ENCODE measurements around the gene MYRFL.
A peak's percentile ranks its signal among the peaks of the same experiment; 100 is the strongest.
"Not testable (repeated sequence)": the region's sequence is repeated elsewhere in the genome, so short reads cannot be mapped to it uniquely, and the experiment has no call there.

Gene MYRFL

DNA sequence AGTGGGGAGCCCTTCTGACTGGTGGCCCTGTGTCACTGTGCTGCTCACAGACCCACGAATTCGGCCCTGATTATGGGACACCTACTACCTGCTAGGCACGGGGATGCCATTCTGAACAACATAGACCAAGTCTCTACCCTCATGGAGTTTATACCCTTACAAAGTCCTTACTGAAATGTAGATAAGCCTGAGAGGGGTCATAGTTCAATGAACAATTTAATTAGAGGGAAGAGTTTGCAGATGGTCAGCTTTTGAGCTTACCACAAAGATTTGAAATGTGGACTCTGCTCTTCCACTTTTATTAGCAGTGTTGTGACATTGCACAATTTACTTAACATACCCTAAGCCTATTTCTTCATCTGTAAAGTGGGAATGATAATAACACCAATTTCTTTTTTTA lies 161.1 kb downstream of the MYRFL start:
- DNase-seq: no peak
- TF ChIP-seq POLR2A (IDR thresholded peaks at IDR 0.05; ENCODE audit: low read length) (no peak), GATA1 (IDR thresholded peaks at IDR 0.05; ENCODE audit: low read depth, low read length) (no peak)

DNA sequence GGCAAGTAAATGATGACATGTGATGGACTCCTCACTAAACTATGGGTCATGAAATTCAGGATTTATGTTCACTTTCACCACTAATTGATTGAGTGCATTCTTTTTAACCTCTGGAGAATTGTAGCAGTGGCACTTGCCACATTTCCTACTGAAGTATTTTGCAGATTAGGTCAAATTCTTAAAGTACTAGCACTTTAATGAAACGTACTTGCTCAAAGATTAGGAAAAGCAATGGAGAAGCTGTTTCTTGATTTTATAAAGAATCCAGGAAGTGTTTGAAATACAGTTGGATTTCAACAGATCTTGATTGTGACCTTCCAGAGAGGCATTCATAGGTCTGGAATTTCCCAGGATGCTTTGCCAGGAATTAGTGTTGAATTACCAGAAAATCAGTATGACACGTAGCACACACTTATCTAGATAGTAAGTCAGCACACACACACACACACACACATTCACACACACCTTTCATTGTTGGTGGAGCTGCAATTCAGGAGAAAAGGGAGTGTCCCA lies 162.6 kb downstream of the MYRFL start:
- TF ChIP-seq POLR2A (IDR thresholded peaks at IDR 0.05; ENCODE audit: low read length) (no peak), GATA1 (IDR thresholded peaks at IDR 0.05; ENCODE audit: low read depth, low read length) (no peak)
- DNase-seq: no peak

DNA sequence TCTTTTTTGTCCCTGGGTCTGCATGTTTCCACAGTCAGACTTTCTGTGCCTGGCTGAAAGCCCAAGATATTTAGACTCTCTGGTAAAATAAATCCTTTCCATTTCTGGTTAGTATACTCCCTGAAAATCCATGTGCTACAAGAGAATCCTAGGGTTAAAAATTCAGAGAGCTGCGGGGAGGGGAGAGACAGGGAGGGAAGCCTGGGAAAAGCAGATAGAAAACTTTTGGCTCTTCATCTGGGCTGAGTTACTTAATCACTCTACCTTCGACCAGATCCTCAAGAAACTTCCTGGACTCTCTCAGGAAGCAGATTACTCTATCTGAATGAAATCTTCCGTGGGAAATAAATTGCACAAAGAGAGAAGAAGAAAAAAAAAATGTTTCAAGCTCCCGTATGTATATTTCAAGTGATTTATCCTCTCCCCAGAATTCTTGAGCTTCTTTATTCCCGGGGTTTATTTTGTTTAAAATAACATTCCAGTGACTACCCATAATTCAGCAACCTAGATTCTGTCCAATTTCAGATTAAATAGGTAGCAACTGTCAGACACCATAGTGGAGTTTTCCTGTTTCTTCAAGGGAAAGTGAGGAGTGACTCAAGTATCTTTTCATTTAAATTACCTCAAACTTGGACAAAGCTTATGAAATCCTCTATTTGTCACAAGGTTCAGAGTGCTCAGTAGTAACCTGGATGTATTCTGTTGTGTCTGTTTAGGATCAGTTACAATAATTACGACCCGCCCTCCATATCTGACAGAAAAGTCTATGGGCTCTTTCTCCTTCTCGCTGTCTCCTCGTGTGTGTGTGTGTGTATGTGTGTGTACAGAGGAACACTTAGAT lies 163.7 kb downstream of the MYRFL start:
- TF ChIP-seq GATA1 (IDR thresholded peaks at IDR 0.05; ENCODE audit: low read depth, low read length): no peak
- no peak for TF ChIP-seq POLR2A (IDR thresholded peaks at IDR 0.05; ENCODE audit: low read length)
- DNase-seq: no peak

DNA sequence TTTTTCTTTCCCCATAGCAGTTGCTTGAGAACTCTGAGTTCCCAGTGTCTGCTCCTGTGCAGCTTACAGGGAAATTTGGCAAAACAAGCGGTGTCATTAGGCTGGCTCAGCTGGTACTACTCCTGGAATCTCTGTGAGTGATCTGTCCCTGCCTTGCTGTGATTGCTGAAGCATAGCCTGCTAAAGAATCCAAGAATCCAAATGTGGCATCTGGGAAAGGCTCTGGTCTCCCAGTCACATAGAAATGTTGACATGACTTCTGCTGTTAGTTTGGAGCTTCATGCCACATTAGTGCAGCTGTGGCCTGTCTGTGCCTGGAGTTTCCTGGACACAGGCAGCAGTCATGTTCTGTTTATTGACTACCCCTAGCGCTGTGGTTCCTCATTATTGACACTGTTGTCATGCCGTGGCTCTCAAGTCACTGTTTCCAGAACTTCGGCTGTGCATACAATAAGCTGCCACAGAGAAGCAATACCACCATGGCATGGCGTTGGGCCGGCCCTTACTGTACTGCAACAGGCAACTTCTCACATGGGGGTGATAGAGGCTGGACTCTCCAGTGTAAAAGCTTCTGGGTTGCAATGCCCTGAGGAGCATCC lies 166.8 kb downstream of the MYRFL start:
- TF ChIP-seq POLR2A (IDR thresholded peaks at IDR 0.05; ENCODE audit: low read length) (no peak), GATA1 (IDR thresholded peaks at IDR 0.05; ENCODE audit: low read depth, low read length) (no peak)

DNA sequence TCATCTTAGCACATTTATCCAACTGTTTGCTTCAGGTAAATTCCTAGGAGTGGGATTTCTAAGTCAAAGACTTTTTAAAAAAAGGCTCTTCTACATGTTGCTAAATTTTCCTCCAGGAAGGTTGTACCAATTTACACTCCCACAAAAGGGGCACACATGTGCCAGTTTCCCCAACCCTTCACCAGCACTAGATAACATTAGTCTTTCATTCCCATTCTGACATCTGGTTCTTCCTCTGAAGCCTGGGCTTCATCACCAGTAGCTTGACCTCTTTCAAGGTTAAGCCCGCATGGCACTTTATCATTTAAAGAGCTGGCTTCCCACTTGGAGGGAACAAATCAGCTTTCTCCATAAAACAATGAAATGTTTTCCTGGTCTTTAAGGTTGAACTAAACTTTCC lies 168.4 kb downstream of the MYRFL start:
- no peak for DNase-seq
- TF ChIP-seq GATA1 (IDR thresholded peaks at IDR 0.05; ENCODE audit: low read depth, low read length) (no peak), POLR2A (IDR thresholded peaks at IDR 0.05; ENCODE audit: low read length) (no peak)

More for the DNA sequence above, 166.8 kb downstream of the MYRFL start:
- no peak for DNase-seq

DNA sequence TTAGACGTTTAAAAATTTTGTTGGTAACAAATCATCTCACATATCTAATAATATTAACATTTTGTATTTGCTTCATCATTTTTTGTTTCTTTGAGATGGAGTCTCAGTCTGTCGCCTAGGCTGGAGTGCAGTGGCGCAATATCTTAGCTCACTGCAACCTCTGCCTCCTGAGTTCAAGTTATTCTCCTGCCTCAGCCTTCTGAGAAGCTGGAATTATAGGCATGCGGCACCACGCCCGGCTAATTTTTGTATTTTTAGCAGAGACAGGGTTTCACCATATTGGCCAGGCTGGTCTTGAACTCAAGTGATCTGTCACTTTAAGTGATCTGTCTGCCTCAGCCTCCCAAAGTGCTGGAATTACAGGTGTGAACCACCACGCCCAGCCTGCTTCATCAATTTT lies 169.1 kb downstream of the MYRFL start:
- not testable (repeated sequence) for DNase-seq

DNA sequence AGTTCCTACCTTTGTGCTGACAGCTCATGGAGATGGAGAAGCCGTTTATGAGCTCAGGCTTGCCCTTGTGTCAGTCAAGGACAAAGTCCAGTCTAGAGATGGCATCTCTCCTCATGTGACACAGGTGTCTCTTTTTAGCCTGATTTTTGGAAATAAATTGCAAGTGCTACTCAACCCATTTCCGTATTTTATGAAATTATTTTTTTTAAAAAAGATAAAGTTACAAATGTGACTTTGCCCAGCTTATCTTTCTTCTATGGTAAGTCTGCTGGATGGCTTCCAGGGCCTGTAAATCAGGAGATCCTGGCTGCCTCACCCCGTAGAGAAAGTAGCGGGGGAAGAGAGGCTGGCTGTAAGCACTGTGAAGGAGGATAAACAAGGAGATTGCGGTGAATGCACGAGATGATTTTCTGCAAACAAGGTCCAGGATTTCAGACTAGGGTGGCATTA lies 169.7 kb downstream of the MYRFL start:
- TF ChIP-seq POLR2A (IDR thresholded peaks at IDR 0.05; ENCODE audit: low read length): no peak
- TF ChIP-seq GATA1 (IDR thresholded peaks at IDR 0.05; ENCODE audit: low read depth, low read length): no peak
- peak; percentile 3 to 9 for DNase-seq

DNA sequence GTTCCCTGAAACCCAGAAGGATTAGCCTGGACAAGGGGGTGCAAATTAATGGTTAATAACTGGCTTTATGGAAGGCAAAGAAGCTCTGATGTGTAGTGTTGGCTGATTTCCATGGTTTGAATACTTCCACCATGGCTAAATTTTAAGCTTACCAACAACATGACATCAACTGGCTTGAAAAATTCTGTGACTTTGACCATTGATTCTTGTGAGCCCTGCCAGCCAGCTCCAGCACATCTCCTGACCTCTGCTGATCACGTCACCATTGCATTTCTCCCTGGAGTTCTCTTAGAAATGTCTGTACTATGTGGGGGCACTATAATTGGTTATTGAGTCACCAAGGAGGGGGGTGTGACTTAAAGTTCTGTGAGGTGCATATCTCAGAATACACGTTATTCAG lies 171.2 kb downstream of the MYRFL start:
- TF ChIP-seq GATA1 (IDR thresholded peaks at IDR 0.05; ENCODE audit: low read depth, low read length) (no peak), POLR2A (IDR thresholded peaks at IDR 0.05; ENCODE audit: low read length) (no peak)
- no peak for DNase-seq

DNA sequence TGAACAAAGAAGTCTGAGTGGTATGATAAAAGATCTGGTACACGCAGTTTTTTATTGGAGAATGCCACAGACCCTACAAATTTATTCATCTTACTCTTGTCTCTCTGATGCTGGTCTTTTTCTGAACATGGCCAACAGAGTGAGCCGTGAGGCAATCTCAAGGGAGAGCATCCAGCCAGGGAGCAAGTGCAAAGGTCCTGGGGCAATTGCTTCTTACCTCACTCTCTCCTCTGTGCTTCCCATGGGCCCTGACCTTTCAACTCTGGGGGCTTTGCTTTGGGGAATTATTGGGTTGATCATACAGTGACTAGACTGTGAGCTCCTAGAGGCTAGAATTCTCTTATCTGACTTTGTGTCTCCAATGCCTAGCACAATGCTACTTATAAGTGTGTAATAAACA lies 171.7 kb downstream of the MYRFL start:
- TF ChIP-seq GATA1 (IDR thresholded peaks at IDR 0.05; ENCODE audit: low read depth, low read length) (no peak), POLR2A (IDR thresholded peaks at IDR 0.05; ENCODE audit: low read length) (no peak)
- no peak for DNase-seq

DNA sequence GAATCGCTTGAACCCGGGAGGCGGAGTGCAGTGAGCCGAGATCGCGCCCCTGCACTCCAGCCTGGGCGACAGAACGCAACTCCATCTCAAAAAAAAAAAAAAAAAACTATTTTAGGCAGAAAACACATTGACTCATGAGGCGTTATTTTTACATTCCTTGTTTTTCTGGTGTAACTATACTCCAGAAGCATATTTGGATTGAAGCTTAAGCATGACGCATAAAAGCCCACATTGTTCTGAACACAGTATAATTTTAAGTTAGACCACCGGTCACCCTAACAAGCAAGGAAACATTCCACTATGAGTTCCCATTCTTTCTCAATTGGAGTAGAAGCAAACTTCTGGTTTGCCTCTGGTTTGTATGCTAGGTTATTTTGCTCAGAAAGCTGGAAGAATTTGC lies 173.0 kb downstream of the MYRFL start:
- no peak for DNase-seq

DNA sequence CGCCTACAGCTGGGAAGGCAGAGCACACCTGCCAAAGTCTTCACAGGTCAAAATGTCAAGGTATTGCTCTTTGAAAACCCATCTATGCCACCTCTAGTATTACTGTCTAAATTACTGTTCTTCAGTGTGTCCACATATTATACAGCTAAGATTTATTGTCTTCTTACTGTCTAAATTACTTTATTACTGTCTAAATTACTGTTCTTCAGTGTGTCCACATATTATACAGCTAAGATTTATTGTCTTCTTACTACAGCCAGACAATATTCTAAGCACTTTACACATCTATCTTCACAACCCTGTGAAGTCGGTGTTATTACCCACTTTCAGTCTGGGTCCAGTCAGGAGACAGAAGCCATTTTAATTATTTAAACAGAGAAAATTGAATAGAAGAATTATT lies 173.9 kb downstream of the MYRFL start:
- TF ChIP-seq GATA1 (IDR thresholded peaks at IDR 0.05; ENCODE audit: low read depth, low read length) (no peak), POLR2A (IDR thresholded peaks at IDR 0.05; ENCODE audit: low read length) (no peak)
- DNase-seq: no peak

More for the DNA sequence above, 173.0 kb downstream of the MYRFL start:
- TF ChIP-seq GATA1 (IDR thresholded peaks at IDR 0.05; ENCODE audit: low read depth, low read length): no peak
- no peak for TF ChIP-seq POLR2A (IDR thresholded peaks at IDR 0.05; ENCODE audit: low read length)

DNA sequence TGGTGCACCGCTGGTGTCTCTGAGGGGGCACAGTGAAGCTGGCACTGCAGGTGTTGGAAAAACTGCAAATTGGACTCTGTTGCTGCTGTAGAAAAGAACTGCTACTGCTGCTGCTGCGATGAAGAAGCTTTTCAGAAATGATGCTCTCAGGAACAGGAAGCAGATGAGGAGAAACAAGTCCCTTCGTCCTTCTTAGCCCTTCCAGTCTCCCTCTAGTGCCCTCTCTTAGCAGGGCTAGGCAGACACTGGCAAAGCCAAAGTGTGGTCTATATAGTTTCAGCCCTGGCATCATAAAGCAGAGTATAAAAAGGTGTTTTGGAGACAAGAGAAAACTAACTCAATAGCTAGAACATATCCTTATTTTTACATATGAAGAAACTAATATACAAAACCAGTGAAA lies 174.5 kb downstream of the MYRFL start:
- TF ChIP-seq POLR2A (IDR thresholded peaks at IDR 0.05; ENCODE audit: low read length) (no peak), GATA1 (IDR thresholded peaks at IDR 0.05; ENCODE audit: low read depth, low read length) (no peak)
- DNase-seq: no peak

DNA sequence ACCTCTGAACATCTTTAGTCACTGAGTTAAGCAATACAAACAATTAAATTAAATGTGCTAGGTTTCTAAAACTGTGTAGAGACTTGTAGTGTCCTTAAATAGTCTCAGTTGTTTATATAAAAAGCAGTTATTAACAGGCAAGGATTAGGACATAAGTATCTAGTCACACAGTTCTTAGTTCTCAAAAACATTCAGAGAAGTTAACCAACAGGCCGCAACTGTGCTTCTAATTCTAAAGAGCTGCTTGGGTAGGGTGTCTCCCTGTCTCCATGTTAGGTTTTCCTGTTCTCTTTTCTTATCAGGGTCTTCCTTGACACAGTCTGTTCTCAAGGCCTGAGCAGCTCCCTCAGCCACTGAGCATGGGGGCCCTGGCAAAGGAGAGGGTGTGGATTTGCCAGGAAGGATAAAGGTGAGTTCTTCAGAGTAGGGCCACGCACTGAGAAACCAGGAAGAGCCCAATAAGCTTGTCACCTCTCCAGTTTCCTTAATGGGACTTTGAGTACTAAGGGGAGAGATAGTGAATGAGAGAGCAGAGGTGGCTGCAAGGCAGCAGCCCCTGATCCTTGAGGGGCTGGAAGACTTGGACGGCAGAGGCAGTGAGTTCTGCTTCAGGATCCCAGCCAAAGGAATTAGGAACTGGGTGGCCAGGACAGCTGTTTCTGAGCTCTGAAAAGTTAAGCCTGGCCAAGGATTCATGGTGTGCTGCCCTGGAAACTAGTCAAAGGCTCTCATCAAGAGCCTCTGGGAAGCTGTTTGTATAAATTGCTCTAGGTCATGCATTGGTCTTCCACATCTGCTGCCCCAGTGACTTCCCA lies 177.3 kb downstream of the MYRFL start:
- DNase-seq: no peak
- TF ChIP-seq POLR2A (IDR thresholded peaks at IDR 0.05; ENCODE audit: low read length): no peak
- no peak for TF ChIP-seq GATA1 (IDR thresholded peaks at IDR 0.05; ENCODE audit: low read depth, low read length)

DNA sequence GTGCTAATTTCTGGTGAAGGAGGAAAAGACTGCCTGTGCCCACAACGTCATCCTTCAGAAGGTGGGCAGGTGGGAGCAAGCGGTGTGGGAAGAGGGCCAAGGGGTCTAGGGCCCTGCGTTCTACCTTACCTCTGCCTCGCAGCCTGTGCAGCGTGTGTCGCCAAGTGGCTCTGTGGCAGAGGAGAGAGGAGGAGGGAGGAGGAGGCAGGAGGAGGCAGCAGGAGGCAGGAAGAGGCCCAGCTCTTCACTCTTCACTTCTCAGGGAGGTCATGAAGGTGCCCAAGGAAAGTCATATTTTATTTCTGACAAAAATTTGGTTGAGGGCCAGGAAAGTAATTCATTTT lies 177.9 kb downstream of the MYRFL start:
- no peak for TF ChIP-seq GATA1 (IDR thresholded peaks at IDR 0.05; ENCODE audit: low read depth, low read length)
- no peak for TF ChIP-seq POLR2A (IDR thresholded peaks at IDR 0.05; ENCODE audit: low read length)
- DNase-seq: no peak
